GM12892 (cell line): ENCODE data around the gene KRT23. TPM values are rescaled to one million over a fixed set of nuclear protein-coding genes. Genes with fewer than 3 reads are reported as not detected.

Experiments used
- DNase-seq: peaks from one replicate; pipeline ENCODE4 v3.0.0; 2011; ENCODE audit not compliant: insufficient read length
- FAIRE-seq: peaks from 2 replicates; lab custom pipeline; 2011; peaks lifted over from hg19 to GRCh38; lab: Jason Lieb, UNC
- POLR2A ChIP-seq: IDR thresholded peaks from 2 replicates; pipeline ENCODE4 v1.6.1; 2011; ENCODE audit warnings: low read depth, low read length, control low read depth
- POLR2AphosphoS5 ChIP-seq: IDR thresholded peaks from 2 replicates; pipeline ENCODE4 v1.6.1; 2011; ENCODE audit warnings: low read depth, low read length, control low read depth
- TAF1 ChIP-seq: IDR thresholded peaks from 2 replicates; pipeline ENCODE4 v1.6.1; 2011; ENCODE audit warnings: low read depth, mild to moderate bottlenecking, control low read depth, low read length, borderline replicate concordance
- polyA plus RNA-seq: library from polyadenylated mRNA; unstranded; fragments of >200 nt; gene quantifications from one replicate; pipeline ENCODE4 v1.2.1, GENCODE V29; 2012; ENCODE audit warnings: missing spikeins, inconsistent platforms; ENCODE audit not compliant: missing spikeins

Gene KRT23
- not detected for polyA plus RNA-seq

GRCh38 chr17:40937384-40937819 lies at the start of gene KRT23:
Gene KRT23 (minus strand): TSS chr17:40937646. CDS start chr17:40936603, 1,043 bp downstream.
- no peak for TF ChIP-seq TAF1
- no peak for TF ChIP-seq POLR2A
- TF ChIP-seq POLR2AphosphoS5: no peak
- DNase-seq (no peak), FAIRE-seq (no peak)

GRCh38 chr17:40986920-40987319 lies 49.5 kb upstream of the KRT23 start:
- DNase-seq: no peak
- TF ChIP-seq POLR2A: no peak
- TF ChIP-seq POLR2AphosphoS5: no peak
- TF ChIP-seq TAF1: no peak
- FAIRE-seq: no peak

GRCh38 chr17:40984226-40984625 lies 46.8 kb upstream of the KRT23 start, which contains the start of gene KRT40:
Gene KRT40 (minus strand): TSS chr17:40984326. CDS start chr17:40984273, 53 bp downstream.
- DNase-seq (no peak), FAIRE-seq (no peak)
- TF ChIP-seq TAF1 (no peak), POLR2A (no peak), POLR2AphosphoS5 (no peak)

- no peak for FAIRE-seq
- DNase-seq: no peak
- TF ChIP-seq POLR2A: no peak
- no peak for TF ChIP-seq POLR2AphosphoS5
- no peak for TF ChIP-seq TAF1
Observed at GRCh38 chr17:40981115-40981514, 43.7 kb upstream of the KRT23 start.

- DNase-seq: no peak
- no peak for TF ChIP-seq POLR2AphosphoS5
- no peak for TF ChIP-seq TAF1
- no peak for TF ChIP-seq POLR2A
- no peak for FAIRE-seq
Observed at GRCh38 chr17:40980596-40980995, 43.1 kb upstream of the KRT23 start.

- DNase-seq: no peak
Observed at GRCh38 chr17:40980117-40980516, 42.7 kb upstream of the KRT23 start.

GRCh38 chr17:40978575-40979151 lies 41.2 kb upstream of the KRT23 start:
- FAIRE-seq (no peak), DNase-seq (no peak)
- TF ChIP-seq POLR2AphosphoS5: no peak
- no peak for TF ChIP-seq TAF1

More at GRCh38 chr17:40980117-40980516, 42.7 kb upstream of the KRT23 start:
- TF ChIP-seq TAF1 (no peak), POLR2A (no peak), POLR2AphosphoS5 (no peak)
- FAIRE-seq: no peak

- no peak for DNase-seq
- TF ChIP-seq POLR2A (no peak), TAF1 (no peak), POLR2AphosphoS5 (no peak)
- FAIRE-seq: no peak
Observed at GRCh38 chr17:40975516-40975915, 38.1 kb upstream of the KRT23 start.

GRCh38 chr17:40974366-40974765 lies 36.9 kb upstream of the KRT23 start:
- FAIRE-seq: no peak
- TF ChIP-seq TAF1 (no peak), POLR2AphosphoS5 (no peak), POLR2A (no peak)
- DNase-seq: no peak

GRCh38 chr17:40967582-40967981 lies 30.1 kb upstream of the KRT23 start:
- no peak for FAIRE-seq
- TF ChIP-seq TAF1 (no peak), POLR2AphosphoS5 (no peak), POLR2A (no peak)

GRCh38 chr17:40966848-40967247 lies 29.4 kb upstream of the KRT23 start, which contains the start of gene KRT39:
Gene KRT39 (minus strand): TSS chr17:40966948. CDS start chr17:40966856, 92 bp downstream.
- TF ChIP-seq TAF1: no peak
- no peak for TF ChIP-seq POLR2A
- no peak for TF ChIP-seq POLR2AphosphoS5
- DNase-seq (no peak), FAIRE-seq (no peak)

More at GRCh38 chr17:40967582-40967981, 30.1 kb upstream of the KRT23 start:
- DNase-seq: no peak

GRCh38 chr17:40963838-40964237 lies 26.4 kb upstream of the KRT23 start:
- no peak for DNase-seq
- TF ChIP-seq POLR2A: no peak
- TF ChIP-seq TAF1: no peak
- TF ChIP-seq POLR2AphosphoS5: no peak

GRCh38 chr17:40962059-40962561 lies 24.7 kb upstream of the KRT23 start:
- FAIRE-seq (no peak), DNase-seq (no peak)
- TF ChIP-seq POLR2AphosphoS5: no peak
- TF ChIP-seq POLR2A: no peak
- TF ChIP-seq TAF1: no peak

More at GRCh38 chr17:40963838-40964237, 26.4 kb upstream of the KRT23 start:
- no peak for FAIRE-seq
